ENCODE data around the gene FAM120A.

DNA sequence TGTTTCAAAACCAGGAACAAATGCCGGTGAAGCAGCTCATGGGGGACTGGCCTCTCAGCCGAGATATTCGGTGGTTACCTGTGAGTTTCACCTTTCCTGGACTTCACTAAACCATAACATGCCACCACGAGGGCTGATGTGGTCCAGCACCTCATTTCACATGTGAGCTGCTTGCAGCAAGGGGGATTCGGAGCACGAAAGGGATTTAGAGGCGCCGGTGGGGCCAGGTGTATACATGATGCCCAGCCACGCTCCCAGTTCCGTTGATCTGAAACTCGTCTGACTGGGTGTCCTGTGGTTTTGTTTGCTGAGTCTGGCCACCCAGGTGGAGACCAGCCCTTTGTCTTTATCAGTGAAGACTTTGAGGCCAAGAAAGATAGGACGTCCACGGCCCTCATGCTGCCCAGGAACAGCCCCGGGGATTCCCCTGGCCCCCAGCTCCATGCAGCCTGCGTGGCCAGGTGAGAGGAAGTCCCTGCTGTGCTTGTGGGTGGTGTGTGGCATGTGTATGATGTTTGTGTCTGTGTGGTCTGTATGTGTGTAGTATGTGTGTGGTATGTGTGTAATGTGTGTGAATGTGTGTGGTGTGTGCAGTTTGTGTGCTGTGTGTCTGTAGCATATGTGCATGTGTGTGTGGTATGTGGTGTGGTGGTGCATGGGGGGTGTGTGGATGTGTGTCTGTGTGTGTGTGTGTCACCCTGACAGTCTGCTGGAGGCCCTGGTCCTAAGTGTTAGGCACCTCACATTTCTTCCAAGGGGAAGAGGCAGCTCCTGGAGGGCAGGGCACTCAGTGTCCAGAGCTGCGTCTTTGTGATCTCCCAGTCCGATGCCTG, 148.3 kb downstream of the FAM120A start:
- TF ChIP-seq, protein P1, sequence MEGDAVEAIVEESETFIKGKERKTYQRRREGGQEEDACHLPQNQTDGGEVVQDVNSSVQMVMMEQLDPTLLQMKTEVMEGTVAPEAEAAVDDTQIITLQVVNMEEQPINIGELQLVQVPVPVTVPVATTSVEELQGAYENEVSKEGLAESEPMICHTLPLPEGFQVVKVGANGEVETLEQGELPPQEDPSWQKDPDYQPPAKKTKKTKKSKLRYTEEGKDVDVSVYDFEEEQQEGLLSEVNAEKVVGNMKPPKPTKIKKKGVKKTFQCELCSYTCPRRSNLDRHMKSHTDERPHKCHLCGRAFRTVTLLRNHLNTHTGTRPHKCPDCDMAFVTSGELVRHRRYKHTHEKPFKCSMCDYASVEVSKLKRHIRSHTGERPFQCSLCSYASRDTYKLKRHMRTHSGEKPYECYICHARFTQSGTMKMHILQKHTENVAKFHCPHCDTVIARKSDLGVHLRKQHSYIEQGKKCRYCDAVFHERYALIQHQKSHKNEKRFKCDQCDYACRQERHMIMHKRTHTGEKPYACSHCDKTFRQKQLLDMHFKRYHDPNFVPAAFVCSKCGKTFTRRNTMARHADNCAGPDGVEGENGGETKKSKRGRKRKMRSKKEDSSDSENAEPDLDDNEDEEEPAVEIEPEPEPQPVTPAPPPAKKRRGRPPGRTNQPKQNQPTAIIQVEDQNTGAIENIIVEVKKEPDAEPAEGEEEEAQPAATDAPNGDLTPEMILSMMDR (IDR thresholded peaks at IDR 0.05): no peak
- TF ChIP-seq POLR2A (IDR thresholded peaks at IDR 0.05): no peak

Data from esophagus squamous epithelium (tissue), 4 donors.